Stimulated activated naive CD8-positive, alpha-beta T cell treated with anti-CD3 and anti-CD28 coated beads, Interleukin-15, amount 100 ng/mL, for 72 hours (primary cell): Measurements from ENCODE around the gene ZNF26.

Experiments used
- ATAC-seq: fragments of 150-1000 bp; cut with Tn5 transposase; 2 replicates; pipeline ENCODE4 v1.10.0; 2021; ENCODE audit warnings: mild to moderate bottlenecking, moderate library complexity
- DNase-seq, 2 donors: peaks; one replicate each; pipeline ENCODE4 v3.0.0; 2021 to 2022
- H3K27ac Mint-ChIP-seq, 2 donors: one replicate each; pipeline ENCODE4 v1.8.0; 2022; ENCODE audit warnings: mild to moderate bottlenecking in 2 of 2, mixed read lengths in 2 of 2, moderate library complexity in 2 of 2
- H3K27me3 Mint-ChIP-seq: one replicate; pipeline ENCODE4 v1.8.0; 2022; ENCODE audit warnings: mixed read lengths
- H3K4me1 Mint-ChIP-seq: one replicate; pipeline ENCODE4 v1.8.0; 2022; ENCODE audit warnings: mild to moderate bottlenecking, mixed read lengths
- H3K4me3 Mint-ChIP-seq, 2 donors: one replicate each; pipeline ENCODE4 v1.8.0; 2022; ENCODE audit warnings: mild to moderate bottlenecking in 2 of 2, mixed read lengths in 2 of 2, moderate library complexity in 1 of 2
- H3K9me3 Mint-ChIP-seq, 2 donors: one replicate each; pipeline ENCODE4 v1.8.0; 2022; ENCODE audit warnings: mixed read lengths in 2 of 2

ZNF26 gene

DNA sequence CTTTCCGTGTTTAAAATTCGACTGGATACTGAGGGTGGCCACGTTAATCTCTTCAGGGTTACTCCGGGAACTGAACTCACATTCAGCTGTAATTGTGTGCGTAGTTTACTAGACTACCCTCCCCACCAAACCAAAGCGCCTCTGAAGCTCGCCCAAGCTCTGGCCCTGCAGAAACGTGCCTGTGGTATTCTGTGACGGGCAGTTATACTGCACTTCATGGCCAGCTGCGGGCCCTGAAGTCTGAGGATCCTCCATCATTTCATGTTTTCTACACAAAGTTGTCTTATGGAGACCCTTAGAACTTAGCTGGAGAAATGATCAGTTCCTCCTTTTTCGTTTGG, 688 bp downstream of the ZNF26 start:
- no peaks in the 10 kb centered on the region for H3K27me3 Mint-ChIP-seq
- H3K4me3 Mint-ChIP-seq: peak overlapping the region; percentile 72 to 87
- H3K27ac Mint-ChIP-seq: peak overlapping the region; percentile 98
- H3K4me1 Mint-ChIP-seq: peaks cover 28% of the 10 kb centered on the region
- no peak for DNase-seq
- H3K9me3 Mint-ChIP-seq: peaks cover 25% of the 10 kb centered on the region in 2 donors
- ATAC-seq: peak; percentile 19

DNA sequence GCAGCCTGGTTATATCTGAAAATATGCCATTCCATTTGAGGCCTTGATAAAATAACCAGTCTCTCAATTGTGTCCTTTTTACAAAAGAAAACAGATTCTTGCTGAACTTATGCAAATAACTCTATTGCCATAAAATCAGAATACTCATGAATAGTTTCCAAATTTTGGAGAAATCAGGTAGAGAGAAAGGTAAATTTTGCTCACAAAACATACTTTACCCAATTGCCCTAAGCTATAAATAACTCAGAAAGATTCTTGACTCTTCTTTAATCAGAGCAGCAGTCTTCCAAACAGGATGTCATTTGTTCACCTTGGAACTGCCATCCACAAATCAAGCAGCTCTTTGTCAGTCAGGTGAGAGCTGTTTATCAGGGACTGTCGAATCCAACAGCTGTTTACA, 12.6 kb downstream of the ZNF26 start:
- H3K4me3 Mint-ChIP-seq: no peak overlapping the region

DNA sequence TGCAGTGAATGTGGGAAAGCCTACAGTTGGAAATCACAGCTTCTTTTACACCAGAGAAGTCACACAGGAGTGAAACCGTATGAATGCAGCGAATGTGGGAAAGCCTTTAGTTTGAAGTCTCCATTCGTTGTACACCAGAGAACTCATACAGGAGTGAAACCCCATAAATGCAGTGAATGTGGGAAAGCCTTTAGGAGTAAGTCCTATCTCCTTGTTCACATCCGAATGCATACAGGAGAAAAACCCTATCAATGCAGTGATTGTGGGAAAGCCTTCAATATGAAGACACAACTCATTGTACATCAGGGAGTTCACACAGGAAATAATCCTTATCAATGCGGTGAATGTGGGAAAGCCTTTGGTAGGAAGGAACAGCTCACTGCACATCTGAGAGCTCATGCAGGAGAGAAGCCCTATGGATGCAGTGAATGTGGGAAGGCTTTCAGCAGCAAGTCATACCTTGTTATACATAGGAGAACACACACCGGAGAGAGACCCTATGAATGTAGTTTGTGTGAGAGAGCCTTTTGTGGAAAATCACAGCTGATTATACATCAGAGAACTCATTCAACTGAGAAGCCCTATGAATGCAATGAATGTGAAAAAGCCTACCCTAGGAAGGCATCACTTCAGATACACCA, 24.6 kb downstream of the ZNF26 start:
- DNase-seq: no peak
- H3K27ac Mint-ChIP-seq: no peak overlapping the region

More for the DNA sequence above, 12.6 kb downstream of the ZNF26 start:
- ATAC-seq: no peak
- Mint-ChIP-seq H3K27me3 (no peaks in the 10 kb centered on the region), H3K4me1 (peaks cover 5% of the 10 kb centered on the region), H3K9me3 (peaks cover 36 to 62% of the 10 kb centered on the region in 2 donors), H3K27ac (no peak overlapping the region)
- DNase-seq: no peak

DNA sequence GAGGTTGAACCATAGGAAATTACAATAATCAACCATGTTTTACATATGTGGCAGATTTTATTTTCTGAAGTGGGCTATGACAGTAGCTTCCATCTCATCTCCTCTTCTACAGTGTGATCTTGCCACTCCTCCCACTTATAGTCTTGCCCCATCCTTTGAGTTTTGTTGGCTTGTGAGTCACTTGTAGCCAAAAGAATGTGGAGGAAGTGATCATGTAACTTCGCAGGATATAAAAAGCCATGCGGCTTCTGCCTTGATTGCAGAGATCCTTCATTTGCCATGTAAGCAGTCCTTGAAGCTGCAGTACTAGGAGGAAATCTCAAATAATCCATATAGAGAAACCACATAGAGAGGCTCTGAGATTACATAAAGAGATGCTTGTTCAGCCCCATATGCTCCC, 37.4 kb downstream of the ZNF26 start:
- no peak overlapping the region for H3K4me3 Mint-ChIP-seq
- DNase-seq: no peak
- H3K4me1 Mint-ChIP-seq: no peaks in the 10 kb centered on the region
- H3K9me3 Mint-ChIP-seq: peaks cover 49 to 70% of the 10 kb centered on the region in 2 donors
- no peaks in the 10 kb centered on the region for H3K27me3 Mint-ChIP-seq
- no peak for ATAC-seq
- H3K27ac Mint-ChIP-seq: no peak overlapping the region

More for the DNA sequence above, 24.6 kb downstream of the ZNF26 start:
- Mint-ChIP-seq H3K4me3 (no peak overlapping the region), H3K9me3 (peaks cover 47 to 56% of the 10 kb centered on the region in 2 donors), H3K27me3 (no peaks in the 10 kb centered on the region), H3K4me1 (no peaks in the 10 kb centered on the region)
- no peak for ATAC-seq

DNA sequence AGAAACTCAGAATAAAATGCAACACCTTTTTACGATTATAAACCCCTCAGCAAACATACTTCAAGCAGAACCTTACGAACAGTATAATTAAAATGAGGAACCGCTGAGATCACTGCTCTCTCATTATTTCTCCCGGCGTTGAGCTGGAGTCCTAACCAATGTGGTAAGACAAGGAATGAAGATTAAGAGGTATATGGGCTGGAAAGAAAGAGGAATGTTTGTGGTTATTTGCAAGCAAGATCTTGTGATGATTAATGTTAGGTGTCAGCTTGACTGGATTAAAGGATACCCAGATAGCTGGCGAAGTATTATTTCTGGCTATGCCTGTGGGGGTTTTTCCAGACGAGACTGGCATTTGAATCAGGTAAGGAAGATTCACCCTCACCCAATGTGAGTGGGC, 40.8 kb downstream of the ZNF26 start:
- Mint-ChIP-seq H3K9me3 (peaks cover 43 to 55% of the 10 kb centered on the region in 2 donors), H3K4me3 (no peak overlapping the region), H3K4me1 (no peaks in the 10 kb centered on the region), H3K27ac (no peak overlapping the region), H3K27me3 (no peaks in the 10 kb centered on the region)
- DNase-seq: no peak
- no peak for ATAC-seq

DNA sequence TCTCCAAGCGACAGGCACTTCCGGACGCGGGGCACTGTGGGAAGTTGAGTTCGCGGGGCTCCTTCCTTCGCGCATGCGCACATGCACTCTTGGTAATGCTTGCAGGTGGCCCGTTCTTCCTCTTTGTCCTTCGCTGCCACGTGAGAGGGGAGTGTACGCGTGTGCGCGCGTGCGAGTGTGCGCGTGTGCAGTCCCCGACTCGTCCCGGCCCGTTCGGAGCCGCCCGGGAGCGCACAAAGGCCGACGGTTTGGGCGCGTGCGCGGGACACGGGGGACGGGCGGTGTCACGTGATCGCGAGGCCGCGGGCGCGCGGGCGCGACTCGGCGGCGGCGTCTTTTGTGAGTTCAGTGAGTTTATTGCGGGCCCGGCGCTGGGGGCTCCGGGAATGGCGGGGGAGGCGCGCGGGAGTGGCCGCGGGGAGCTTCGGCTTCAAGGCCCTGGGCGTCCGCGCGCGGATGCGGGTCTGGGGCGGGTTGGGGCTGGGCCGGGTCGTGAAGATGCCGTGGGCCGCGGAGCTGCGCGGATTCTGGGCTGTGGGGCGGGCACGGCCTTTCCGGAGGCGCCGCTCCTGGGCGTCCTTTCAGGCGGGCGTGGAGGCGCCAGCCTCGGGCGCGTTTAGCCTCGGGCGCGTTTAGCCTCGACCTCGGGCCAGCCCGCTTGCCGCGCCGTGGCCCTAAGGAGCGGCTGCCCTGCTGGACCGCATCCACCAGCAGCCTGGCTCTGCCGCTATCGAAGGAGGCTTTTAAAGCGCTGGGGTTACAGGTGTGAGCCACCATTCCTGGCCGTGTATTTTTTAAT, 51.2 kb downstream of the ZNF26 start, which contains the start of gene ZNF84:
TSS of gene ZNF84 (plus strand) at position 303 of the 799 bp plus-strand sequence. CDS start 3,959 bp downstream, outside the sequence.
- DNase-seq: peak; percentile 94 to 98
- peaks cover 13% of the 10 kb centered on the region for H3K4me1 Mint-ChIP-seq
- no peaks in the 10 kb centered on the region for H3K27me3 Mint-ChIP-seq
- H3K27ac Mint-ChIP-seq: peak within 1 kb of the TSS; percentile 98 to 99
- peaks cover 46 to 48% of the 10 kb centered on the region in 2 donors for H3K9me3 Mint-ChIP-seq
- peak within 1 kb of the TSS; percentile 90 to 97 for H3K4me3 Mint-ChIP-seq
- peak; percentile 97 for ATAC-seq

DNA sequence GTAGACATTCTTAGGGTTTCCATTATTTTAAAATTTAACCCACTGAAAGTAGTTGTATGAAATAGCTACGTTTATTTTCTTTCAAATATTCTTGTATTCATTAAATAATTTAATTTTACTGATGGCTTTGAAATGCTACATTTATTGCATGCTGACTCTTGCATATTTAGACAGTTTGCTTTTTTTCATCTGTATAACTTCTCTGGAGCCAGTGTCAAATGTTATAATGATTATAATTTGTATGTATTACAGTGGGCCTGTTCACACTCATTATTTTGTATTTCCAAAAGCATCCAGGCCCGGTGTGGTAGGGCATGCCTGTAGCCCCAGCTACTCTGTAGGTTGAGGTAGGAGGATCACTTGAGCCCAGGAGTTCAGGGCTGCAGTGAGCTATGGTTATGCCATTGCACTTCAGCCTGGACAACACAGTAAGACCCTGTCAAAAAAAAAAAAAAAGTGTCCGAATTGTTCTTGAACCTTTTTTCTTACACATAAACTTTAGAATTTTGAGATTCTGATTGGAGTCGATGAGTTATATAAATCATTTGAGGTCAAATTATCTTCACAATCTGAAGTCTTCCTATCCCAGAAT, 52.0 kb downstream of the ZNF26 start:
- peak overlapping the region; percentile 90 to 97 for H3K4me3 Mint-ChIP-seq
- H3K27me3 Mint-ChIP-seq: no peaks in the 10 kb centered on the region
- no peak for DNase-seq
- H3K4me1 Mint-ChIP-seq: peaks cover 13% of the 10 kb centered on the region
- peaks cover 53 to 55% of the 10 kb centered on the region in 2 donors for H3K9me3 Mint-ChIP-seq
- peak overlapping the region in 1 of 2 donors; percentile 98 for H3K27ac Mint-ChIP-seq
- ATAC-seq: no peak

DNA sequence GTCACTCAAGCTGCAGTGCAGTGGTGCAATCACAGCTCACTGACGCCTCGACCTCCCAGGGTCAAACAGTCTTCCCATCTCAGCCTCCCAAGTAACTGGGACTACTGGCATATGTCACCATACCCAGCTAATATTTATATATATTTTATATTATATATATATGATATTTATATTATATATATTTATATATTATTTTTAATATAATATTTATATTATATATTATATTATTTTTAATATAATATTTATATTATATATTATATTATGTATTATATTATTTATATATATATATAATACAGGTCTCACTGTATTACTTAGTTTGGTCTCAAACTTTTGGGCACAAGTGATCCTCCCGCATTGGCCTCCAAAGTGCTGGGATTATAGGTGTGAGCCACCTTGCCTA, 60.5 kb downstream of the ZNF26 start:
- DNase-seq (no peak), ATAC-seq (no peak)
- Mint-ChIP-seq H3K4me1 (no peaks in the 10 kb centered on the region), H3K27ac (no peak overlapping the region), H3K4me3 (no peak overlapping the region), H3K9me3 (peaks cover 70 to 71% of the 10 kb centered on the region in 2 donors), H3K27me3 (no peaks in the 10 kb centered on the region)

DNA sequence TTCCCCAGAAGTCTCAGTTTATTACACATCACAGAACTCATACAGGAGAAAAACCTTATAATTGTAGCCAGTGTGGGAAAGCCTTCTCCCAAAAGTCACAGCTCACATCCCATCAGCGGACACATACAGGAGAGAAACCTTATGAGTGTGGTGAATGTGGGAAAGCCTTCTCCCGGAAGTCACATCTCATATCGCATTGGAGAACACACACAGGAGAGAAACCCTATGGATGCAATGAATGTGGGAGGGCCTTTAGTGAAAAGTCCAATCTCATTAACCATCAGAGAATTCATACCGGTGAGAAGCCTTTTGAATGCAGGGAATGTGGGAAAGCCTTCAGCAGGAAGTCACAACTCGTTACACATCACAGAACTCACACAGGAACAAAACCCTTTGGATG, 71.3 kb downstream of the ZNF26 start:
- no peak for DNase-seq
- H3K4me3 Mint-ChIP-seq: no peak overlapping the region
- H3K9me3 Mint-ChIP-seq: peaks cover 44 to 53% of the 10 kb centered on the region in 2 donors
- no peaks in the 10 kb centered on the region for H3K27me3 Mint-ChIP-seq
- H3K27ac Mint-ChIP-seq: peak overlapping the region in 1 of 2 donors; percentile 49
- no peak for ATAC-seq
- no peaks in the 10 kb centered on the region for H3K4me1 Mint-ChIP-seq

DNA sequence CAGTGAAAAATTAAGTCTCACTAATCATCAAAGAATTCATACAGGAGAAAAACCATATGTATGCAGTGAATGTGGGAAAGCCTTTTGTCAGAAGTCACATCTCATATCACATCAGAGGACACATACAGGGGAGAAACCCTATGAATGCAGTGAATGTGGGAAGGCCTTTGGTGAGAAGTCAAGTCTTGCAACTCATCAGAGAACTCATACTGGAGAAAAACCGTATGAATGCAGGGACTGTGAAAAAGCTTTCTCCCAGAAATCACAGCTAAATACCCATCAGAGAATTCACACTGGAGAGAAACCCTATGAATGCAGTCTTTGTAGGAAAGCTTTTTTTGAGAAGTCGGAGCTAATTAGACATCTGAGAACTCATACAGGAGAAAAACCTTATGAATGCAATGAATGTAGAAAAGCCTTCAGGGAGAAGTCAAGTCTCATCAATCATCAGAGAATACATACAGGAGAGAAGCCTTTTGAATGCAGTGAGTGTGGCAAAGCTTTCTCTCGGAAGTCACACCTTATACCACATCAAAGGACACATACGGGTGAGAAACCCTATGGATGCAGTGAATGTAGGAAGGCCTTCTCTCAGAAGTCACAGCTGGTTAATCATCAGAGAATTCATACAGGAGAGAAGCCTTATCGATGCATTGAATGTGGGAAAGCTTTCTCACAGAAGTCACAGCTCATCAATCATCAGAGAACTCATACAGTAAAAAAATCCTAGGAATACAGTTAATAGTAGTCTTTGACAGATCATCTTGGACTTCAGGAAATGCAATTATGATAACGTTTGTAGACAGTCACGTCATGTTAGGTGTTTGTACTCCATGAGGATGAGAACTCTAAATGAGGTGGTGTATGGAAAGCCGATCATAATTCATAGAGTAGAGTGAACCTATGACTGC, 72.3 kb downstream of the ZNF26 start:
- H3K4me1 Mint-ChIP-seq: no peaks in the 10 kb centered on the region

DNA sequence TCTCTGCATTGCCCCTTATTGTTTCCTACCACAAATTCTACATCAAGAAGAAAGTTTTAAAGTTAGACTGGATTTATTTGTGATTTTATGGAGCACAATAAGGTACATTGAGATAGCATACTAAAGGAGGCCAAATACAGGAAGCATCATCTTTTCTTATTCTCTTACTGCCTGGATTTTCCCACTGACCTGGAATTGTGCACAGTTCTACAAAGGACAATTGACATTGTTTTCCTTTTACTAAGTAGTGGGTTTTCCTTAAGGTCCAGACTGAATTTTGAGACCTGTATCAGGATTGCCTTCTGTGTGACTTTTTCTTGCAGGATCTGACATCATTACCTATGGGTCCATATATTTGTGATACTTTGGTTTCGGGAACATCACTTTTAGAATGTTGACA, 75.8 kb downstream of the ZNF26 start:
- no peak for DNase-seq
- peaks cover 63 to 65% of the 10 kb centered on the region in 2 donors for H3K9me3 Mint-ChIP-seq
- H3K4me1 Mint-ChIP-seq: no peaks in the 10 kb centered on the region
- no peak for ATAC-seq
- H3K4me3 Mint-ChIP-seq: no peak overlapping the region
- no peaks in the 10 kb centered on the region for H3K27me3 Mint-ChIP-seq
- no peak overlapping the region for H3K27ac Mint-ChIP-seq

More for the DNA sequence above, 72.3 kb downstream of the ZNF26 start:
- Mint-ChIP-seq H3K27ac (peak overlapping the region in 1 of 2 donors; percentile 48), H3K4me3 (no peak overlapping the region), H3K27me3 (no peaks in the 10 kb centered on the region), H3K9me3 (peaks cover 46 to 53% of the 10 kb centered on the region in 2 donors)
- ATAC-seq (no peak), DNase-seq (no peak)

DNA sequence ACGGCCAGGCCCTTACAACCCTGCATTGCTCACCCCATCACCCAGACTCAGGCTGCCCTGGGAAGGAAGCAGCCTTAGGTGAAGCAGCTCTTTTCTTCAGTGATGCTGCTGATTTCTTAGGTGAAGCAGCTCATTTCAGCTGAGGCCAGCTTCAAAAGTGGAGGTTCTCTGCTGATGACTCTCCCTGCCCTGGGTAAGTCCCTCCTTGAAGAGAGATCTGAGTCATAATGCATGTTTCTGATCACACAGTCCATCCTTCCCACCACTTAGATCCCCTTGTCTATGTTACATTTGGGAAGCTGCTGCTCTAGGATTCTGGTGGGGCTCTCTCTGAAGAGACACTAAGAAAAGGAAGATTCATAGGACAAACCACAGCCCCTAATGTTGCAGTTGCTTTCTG, 77.4 kb downstream of the ZNF26 start:
- Mint-ChIP-seq H3K9me3 (peaks cover 55 to 58% of the 10 kb centered on the region in 2 donors), H3K4me1 (no peaks in the 10 kb centered on the region), H3K4me3 (no peak overlapping the region), H3K27me3 (no peaks in the 10 kb centered on the region), H3K27ac (no peak overlapping the region)
- no peak for DNase-seq
- ATAC-seq: no peak

DNA sequence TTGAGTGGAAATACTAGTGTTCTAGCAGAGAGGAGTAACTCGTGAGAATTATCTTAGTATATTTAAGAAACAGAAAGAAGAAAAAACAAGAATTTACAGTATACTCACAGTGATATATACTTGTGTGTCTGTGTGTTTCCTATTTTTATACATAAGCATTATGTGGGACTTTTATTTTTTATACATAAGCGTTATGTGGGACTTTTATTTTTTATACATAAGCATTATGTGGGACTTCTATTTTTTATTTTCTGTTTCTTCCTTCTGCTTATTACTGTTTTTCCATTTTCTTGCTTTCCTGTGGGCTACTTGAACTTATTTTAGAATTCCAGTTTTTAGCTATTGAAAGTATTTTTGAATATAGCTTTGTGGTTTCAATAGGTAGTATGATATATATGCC, 87.7 kb downstream of the ZNF26 start:
- Mint-ChIP-seq H3K9me3 (peaks cover 36% of the 10 kb centered on the region in 2 donors), H3K4me1 (no peaks in the 10 kb centered on the region), H3K27ac (no peak overlapping the region), H3K27me3 (no peaks in the 10 kb centered on the region), H3K4me3 (no peak overlapping the region)
- DNase-seq (no peak), ATAC-seq (no peak)
